ENCODE measurements around the gene LSS. TPM values are rescaled to one million over a fixed set of nuclear protein-coding genes. Genes with fewer than 3 reads are reported as not detected.

LSS gene
- total RNA-seq, 1 donor from 2014 or later = 103 TPM

GRCh38 chr21:46154155-46154954 lies 74.2 kb downstream of the LSS start:
- TF ChIP-seq CTCF (IDR thresholded peaks at IDR 0.05) (no peak), POLR2A (IDR thresholded peaks at IDR 0.05) (no peak), POLR2AphosphoS5 (IDR thresholded peaks at IDR 0.05; ENCODE audit: insufficient read depth in 1 of 2, low read depth in 1 of 2) (no peak)
- intact Hi-C loops (cut with DNase I) = no loop called here
- DNase-seq (ENCODE audit: extremely low spot score in 2 of 2) = peak in 1 of 2 donors; percentile 77
- peak overlapping the region; percentile 70 for H3K27ac ChIP-seq
- H3K9me3 ChIP-seq = no peaks in the 10 kb centered on the region
- H3K27me3 ChIP-seq = no peaks in the 10 kb centered on the region
- H3K36me3 ChIP-seq = no peaks in the 10 kb centered on the region
- H3K4me3 ChIP-seq = no peak overlapping the region
- peaks cover 12% of the 10 kb centered on the region for H3K4me1 ChIP-seq

- DNase-seq (ENCODE audit: extremely low spot score in 2 of 2) = peak in 1 of 2 donors; percentile 75
- Histone ChIP-seq H3K9me3 (no peaks in the 10 kb centered on the region), H3K4me3 (peak overlapping the region; percentile 17 to 18), H3K4me1 (peaks cover 12% of the 10 kb centered on the region), H3K27ac (peak overlapping the region; percentile 70), H3K36me3 (no peaks in the 10 kb centered on the region), H3K27me3 (no peaks in the 10 kb centered on the region)
- TF ChIP-seq CTCF (IDR thresholded peaks at IDR 0.05) (peak in 2 of 3 experiments; percentile 43 to 63), POLR2AphosphoS5 (IDR thresholded peaks at IDR 0.05; ENCODE audit: insufficient read depth in 1 of 2, low read depth in 1 of 2) (peak; percentile 27 to 31), POLR2A (IDR thresholded peaks at IDR 0.05) (no peak)
- intact Hi-C loops (cut with DNase I) = no loop called here
Measured at GRCh38 chr21:46153247-46154154, 75.1 kb downstream of the LSS start.

- H3K4me1 ChIP-seq = peaks cover 12% of the 10 kb centered on the region
- intact Hi-C loops (cut with DNase I) = no loop called here
- DNase-seq (ENCODE audit: extremely low spot score in 2 of 2) = peak in 1 of 2 donors; percentile 83
- H3K9me3 ChIP-seq = no peaks in the 10 kb centered on the region
- peak overlapping the region; percentile 17 to 18 for H3K4me3 ChIP-seq
- H3K27me3 ChIP-seq = no peaks in the 10 kb centered on the region
- H3K27ac ChIP-seq = peak overlapping the region; percentile 70
- H3K36me3 ChIP-seq = no peaks in the 10 kb centered on the region
- TF ChIP-seq POLR2AphosphoS5 (IDR thresholded peaks at IDR 0.05; ENCODE audit: insufficient read depth in 1 of 2, low read depth in 1 of 2) (no peak), CTCF (IDR thresholded peaks at IDR 0.05) (no peak), POLR2A (IDR thresholded peaks at IDR 0.05) (no peak)
Measured at GRCh38 chr21:46152927-46153246, 75.7 kb downstream of the LSS start.

- Histone ChIP-seq H3K9me3 (no peaks in the 10 kb centered on the region), H3K27ac (no peak overlapping the region), H3K4me1 (peaks cover 12% of the 10 kb centered on the region), H3K4me3 (no peak overlapping the region), H3K36me3 (no peaks in the 10 kb centered on the region), H3K27me3 (no peaks in the 10 kb centered on the region)
- intact Hi-C loops (cut with DNase I) = no loop called here
- DNase-seq (ENCODE audit: extremely low spot score in 2 of 2) = peak in 1 of 2 donors; percentile 56
- TF ChIP-seq CTCF (IDR thresholded peaks at IDR 0.05) (no peak), POLR2AphosphoS5 (IDR thresholded peaks at IDR 0.05; ENCODE audit: insufficient read depth in 1 of 2, low read depth in 1 of 2) (no peak), POLR2A (IDR thresholded peaks at IDR 0.05) (no peak)
Measured at GRCh38 chr21:46151989-46152926, 76.3 kb downstream of the LSS start.

All from vagina (tissue), 2 donors.